ENCODE results near the gene REC114.

DNA sequence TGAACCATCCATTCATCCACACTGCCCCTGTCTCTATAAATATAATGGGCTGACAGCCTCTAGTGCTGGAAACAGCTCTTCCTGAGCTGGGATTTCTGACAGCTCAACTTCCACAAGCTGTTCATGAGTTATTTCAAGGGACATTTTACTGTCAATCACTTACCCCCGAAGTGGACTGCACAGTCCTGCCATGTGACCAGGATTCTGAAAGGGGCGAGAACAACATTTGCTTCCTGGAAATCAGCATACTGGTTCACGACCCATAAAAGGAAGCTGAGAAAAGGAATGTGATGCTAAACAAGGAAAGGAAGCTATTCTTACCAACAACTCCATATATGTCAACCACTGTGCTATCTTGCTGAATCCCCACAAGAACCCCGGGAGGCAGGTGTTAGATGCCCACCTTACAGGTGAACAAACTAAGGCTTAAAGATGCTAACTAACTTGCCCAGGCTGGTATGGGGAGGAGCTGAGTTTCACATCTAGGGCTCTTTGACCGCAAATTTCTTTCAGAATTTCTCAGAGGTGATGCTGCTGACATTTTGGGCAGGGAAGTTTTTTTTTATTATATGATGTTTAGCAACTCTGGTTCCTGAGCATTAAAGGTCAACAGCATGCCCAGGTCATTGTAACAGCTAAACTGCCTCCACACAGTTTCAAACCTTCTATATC lies 16.5 kb upstream of the REC114 start:
- TF ChIP-seq POLR2A (IDR thresholded peaks at IDR 0.05): no peak
- no peak for TF ChIP-seq CTCF (IDR thresholded peaks at IDR 0.05)
